Osteocyte (in vitro differentiated cells): Measurements from ENCODE around the gene NALCN. TPM values are rescaled to one million over a fixed set of nuclear protein-coding genes. Genes with fewer than 3 reads are reported as not detected.

Source experiments
- DNase-seq: peaks from one replicate; pipeline ENCODE4 v3.0.0; 2021; ENCODE audit warnings: mixed read lengths; ENCODE audit not compliant: unreplicated experiment; ENCODE audit errors: extremely low spot score
- H3K27ac Mint-ChIP-seq: one replicate; pipeline ENCODE4 v1.8.0; 2021; ENCODE audit warnings: mild to moderate bottlenecking, mixed read lengths; ENCODE audit not compliant: unreplicated experiment
- H3K27me3 Mint-ChIP-seq: one replicate; pipeline ENCODE4 v1.8.0; 2021; ENCODE audit warnings: mixed read lengths; ENCODE audit not compliant: unreplicated experiment
- H3K36me3 Mint-ChIP-seq: one replicate; pipeline ENCODE4 v1.8.0; 2021; ENCODE audit warnings: mixed read lengths; ENCODE audit not compliant: unreplicated experiment
- H3K4me1 Mint-ChIP-seq: one replicate; pipeline ENCODE4 v1.8.0; 2021; ENCODE audit warnings: mixed read lengths; ENCODE audit not compliant: unreplicated experiment
- H3K4me3 Mint-ChIP-seq: one replicate; pipeline ENCODE4 v1.8.0; 2021; ENCODE audit warnings: mild to moderate bottlenecking, moderate library complexity, mixed read lengths; ENCODE audit not compliant: unreplicated experiment
- H3K9me3 Mint-ChIP-seq: one replicate; pipeline ENCODE4 v1.8.0; 2021; ENCODE audit warnings: mixed read lengths; ENCODE audit not compliant: unreplicated experiment
- CTCF ChIP-seq: fragments of 200-600 bp; sonication (generic); IDR thresholded peaks from 2 replicates; pipeline ENCODE4 v1.5.0; 2021; ENCODE audit warnings: antibody characterized with exemption, mild to moderate bottlenecking, moderate library complexity
- total RNA-seq: library from RNA; stranded (reverse); gene quantifications from 2 replicates; pipeline ENCODE4 v1.2.1, GENCODE V29; 2021

The NALCN gene
- total RNA-seq, 1 donor from 2014 or later: 58.8 TPM

- Mint-ChIP-seq H3K36me3 (peaks cover 28% of the 10 kb centered on the region), H3K4me1 (peaks cover 12% of the 10 kb centered on the region), H3K27me3 (no peaks in the 10 kb centered on the region), H3K27ac (no peak overlapping the region), H3K9me3 (peaks cover 5% of the 10 kb centered on the region), H3K4me3 (no peak overlapping the region)
- no peak for DNase-seq
- no peak for TF ChIP-seq CTCF
These were observed 184.4 kb downstream of the NALCN start for GRCh38 chr13:101231751-101232428.

GRCh38 chr13:101230271-101230890 is 185.9 kb downstream of the NALCN start:
- H3K4me3 Mint-ChIP-seq: no peak overlapping the region
- no peaks in the 10 kb centered on the region for H3K27me3 Mint-ChIP-seq
- peaks cover 37% of the 10 kb centered on the region for H3K36me3 Mint-ChIP-seq
- peaks cover 12% of the 10 kb centered on the region for H3K4me1 Mint-ChIP-seq
- H3K9me3 Mint-ChIP-seq: peaks cover 5% of the 10 kb centered on the region
- no peak for DNase-seq
- no peak for TF ChIP-seq CTCF
- H3K27ac Mint-ChIP-seq: peak overlapping the region; percentile 42

- Mint-ChIP-seq H3K27me3 (no peaks in the 10 kb centered on the region), H3K27ac (no peak overlapping the region), H3K4me1 (no peaks in the 10 kb centered on the region), H3K36me3 (peaks cover 20% of the 10 kb centered on the region), H3K9me3 (no peaks in the 10 kb centered on the region), H3K4me3 (no peak overlapping the region)
- no peak for TF ChIP-seq CTCF
- DNase-seq: no peak
These were observed 196.6 kb downstream of the NALCN start for GRCh38 chr13:101219609-101220265.

- H3K4me3 Mint-ChIP-seq: no peak overlapping the region
- H3K4me1 Mint-ChIP-seq: no peaks in the 10 kb centered on the region
- DNase-seq: no peak
- no peak overlapping the region for H3K27ac Mint-ChIP-seq
- H3K27me3 Mint-ChIP-seq: no peaks in the 10 kb centered on the region
- TF ChIP-seq CTCF: no peak
- H3K36me3 Mint-ChIP-seq: peaks cover 25% of the 10 kb centered on the region
- H3K9me3 Mint-ChIP-seq: no peaks in the 10 kb centered on the region
These were observed 197.8 kb downstream of the NALCN start for GRCh38 chr13:101218484-101218883.

- Mint-ChIP-seq H3K4me1 (peaks cover under 1% of the 10 kb centered on the region), H3K27me3 (no peaks in the 10 kb centered on the region), H3K36me3 (peaks cover 29% of the 10 kb centered on the region), H3K4me3 (no peak overlapping the region), H3K9me3 (no peaks in the 10 kb centered on the region), H3K27ac (no peak overlapping the region)
- DNase-seq: no peak
- no peak for TF ChIP-seq CTCF
These were observed 199.2 kb downstream of the NALCN start for GRCh38 chr13:101217086-101217485.
